Left cardiac atrium (tissue), 4 donors: ENCODE measurements around the gene BEST3. TPM values are rescaled to one million over a fixed set of nuclear protein-coding genes. Genes with fewer than 3 reads are reported as not detected.

Source experiments
- ATAC-seq, 2 donors: fragments of 200-7000 bp; cut with Tn5 transposase; one replicate each; pipeline ENCODE4 v1.9.1; 2020; ENCODE audit warnings: mild to moderate bottlenecking in 2 of 2, moderate library complexity in 2 of 2
- DNase-seq: peaks from one replicate; pipeline ENCODE4 v3.0.0-alpha.2; 2020
- intact Hi-C, 2 donors: fragments of 100-400 bp; cut with DNase I; formaldehyde crosslinking; loops; one replicate each; pipeline versions ENCODE4 v1.14.1 to v1.15.1; 2022 to 2023
- total RNA-seq, 2 donors: library from RNA; stranded (reverse); fragmentation: NEBNext Ultra II Directional; extraction: Animal tissue kit (Norgen Biotek cat#: 25700); gene quantifications; one replicate each; pipeline ENCODE4 v1.2.1, GENCODE V29; 2021
- donor health status: DM: no; HTN: yes; CAD: no.
- donor health status: DM: no; HTN: yes; CAD: no; lungs with severe emphysema.
- donor health status: DM: yes; HTN: yes; CAD: no.
- donor health status: Dilated cardiomyopathy.

BEST3 gene
- total RNA-seq, 2 donors from 2014 or later = 0.29 TPM; not detected in 1

DNA sequence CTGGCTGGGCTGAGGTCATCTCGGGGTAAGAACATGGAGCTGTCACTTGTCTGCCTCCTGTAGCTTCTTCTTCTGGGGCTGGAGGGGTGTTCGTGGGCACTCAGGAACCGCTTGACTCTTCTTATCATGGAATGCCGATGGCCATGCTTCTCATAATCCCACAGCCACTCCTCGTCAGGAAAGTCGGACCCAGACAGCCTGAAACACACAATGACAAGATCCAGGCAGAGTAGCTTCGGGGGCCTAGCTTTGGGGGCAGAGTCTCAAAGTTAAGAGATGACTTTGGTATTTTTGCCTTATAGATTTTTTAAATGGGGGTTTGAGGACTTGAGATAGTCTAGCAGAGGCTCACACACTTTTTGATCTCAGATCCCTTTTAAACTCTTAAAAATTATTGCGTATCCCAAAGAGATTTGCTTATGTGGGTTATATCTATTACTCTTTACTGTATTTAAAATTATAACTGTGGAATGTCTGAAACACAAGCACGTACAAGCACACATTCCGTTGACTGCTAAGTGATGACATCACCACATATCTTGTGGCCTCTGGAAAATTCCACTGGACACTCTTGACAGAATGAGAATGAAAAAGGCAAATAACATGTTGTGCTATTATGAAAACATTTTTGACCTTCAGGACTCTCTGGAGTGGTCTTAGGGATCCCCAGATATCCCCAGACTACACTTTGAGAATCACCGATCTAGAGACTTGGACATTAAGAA is 43.3 kb downstream of the BEST3 start:
- DNase-seq = no peak
- intact Hi-C loops = no loop called here
- ATAC-seq = peak; percentile 50 to 69

DNA sequence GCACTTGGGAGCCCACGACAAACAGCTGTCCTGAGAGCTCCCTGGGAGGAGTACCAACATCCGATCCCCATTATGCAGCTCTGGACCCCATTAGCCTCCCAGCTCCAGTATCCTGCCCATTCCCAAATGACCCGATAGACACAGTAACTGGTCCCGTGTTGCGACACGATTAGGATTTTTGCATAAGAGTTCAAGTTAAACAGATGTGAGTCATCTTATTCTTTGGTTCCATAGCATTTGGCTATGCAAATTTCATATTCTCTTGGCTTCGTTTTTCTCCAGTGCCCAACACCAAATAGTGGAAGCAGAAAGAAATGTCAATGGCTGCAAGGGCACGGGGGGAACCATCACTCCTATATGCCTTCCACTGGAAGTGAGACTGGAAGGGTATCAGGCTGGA is 45.4 kb downstream of the BEST3 start:
- intact Hi-C loops = no loop called here
- DNase-seq (no peak), ATAC-seq (no peak)

DNA sequence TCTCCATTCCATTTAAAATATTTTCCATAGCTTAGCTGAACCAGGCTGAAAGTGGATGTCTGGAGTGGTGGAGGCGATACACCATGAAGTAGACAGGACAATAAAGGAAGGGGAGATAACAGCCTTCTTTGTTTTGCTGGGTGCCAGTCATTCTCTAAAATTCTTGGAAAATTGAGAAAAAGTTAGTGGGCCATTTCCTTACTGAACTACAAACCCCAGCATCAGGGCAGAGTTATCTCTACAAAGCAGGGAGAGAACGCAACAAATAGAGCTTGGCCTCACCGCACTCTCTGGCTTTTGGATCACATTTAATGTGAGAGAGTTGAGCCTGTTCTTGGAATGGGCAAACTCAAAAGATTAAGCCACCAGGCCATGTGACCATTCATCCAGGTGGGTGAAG is 47.2 kb downstream of the BEST3 start:
- no peak for DNase-seq
- intact Hi-C loops = no loop called here
- ATAC-seq = no peak

DNA sequence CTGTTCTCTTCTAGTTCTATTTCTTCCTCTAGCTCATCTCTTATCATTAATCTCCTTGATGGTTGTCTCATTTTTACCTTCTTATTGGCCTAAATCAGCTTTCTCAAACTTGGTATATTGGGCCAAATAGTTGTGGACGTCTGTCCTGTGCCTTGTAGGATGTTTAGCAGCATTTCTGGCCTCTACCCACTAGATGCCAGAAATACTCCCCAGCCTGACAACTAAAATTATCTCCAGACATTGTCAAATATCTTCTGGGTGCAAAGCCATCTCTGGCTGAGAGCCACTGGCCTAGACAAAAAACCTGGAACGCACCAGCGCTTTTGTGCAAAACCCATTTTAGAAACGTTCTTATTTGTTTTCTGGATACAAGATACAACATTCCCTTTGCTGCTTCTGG is 49.6 kb downstream of the BEST3 start:
- intact Hi-C loops = no loop called here
- DNase-seq = no peak
- ATAC-seq = peak in 1 of 2 donors; percentile 65

DNA sequence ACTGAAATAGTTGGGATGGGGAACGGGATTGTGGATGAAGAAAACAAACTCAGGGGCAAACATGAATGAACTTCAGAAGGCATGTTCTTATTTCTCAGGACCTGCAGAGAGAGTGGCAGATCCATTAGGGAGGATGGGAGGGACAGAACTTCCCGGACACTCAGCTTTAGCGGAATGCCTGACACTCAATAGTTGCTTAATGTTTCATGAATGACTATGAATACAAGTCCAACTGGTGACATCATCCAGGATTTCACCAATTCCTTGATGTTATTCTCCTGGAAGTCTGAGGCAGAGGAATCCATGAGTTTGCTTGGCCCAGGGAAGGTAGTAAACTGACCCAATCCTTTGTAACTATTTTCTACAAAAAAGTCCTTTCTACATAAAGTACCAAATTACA is 50.6 kb downstream of the BEST3 start:
- intact Hi-C loops = no loop called here
- peak in 1 of 2 donors; percentile 67 for ATAC-seq
- DNase-seq = no peak

DNA sequence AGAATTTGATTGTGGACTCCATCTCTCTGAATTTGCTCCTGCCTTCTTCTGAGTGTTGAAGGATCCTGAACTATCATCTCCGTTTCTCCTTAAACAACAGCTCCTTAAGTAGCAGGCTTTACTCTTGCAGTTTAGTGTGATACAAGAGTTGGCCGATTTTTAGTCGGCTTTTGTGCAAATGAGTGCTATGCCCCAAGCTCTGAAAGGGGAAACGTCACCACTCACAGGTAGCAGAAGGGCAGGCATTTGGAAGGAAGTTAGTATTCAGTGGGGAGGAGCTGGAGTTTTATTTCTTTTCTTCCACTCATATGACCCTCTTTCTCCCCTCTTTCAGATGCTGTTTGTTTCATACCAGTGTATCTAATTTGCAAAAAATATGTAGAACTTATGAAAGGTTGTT is 51.9 kb downstream of the BEST3 start:
- intact Hi-C loops = no loop called here
- no peak for ATAC-seq

DNA sequence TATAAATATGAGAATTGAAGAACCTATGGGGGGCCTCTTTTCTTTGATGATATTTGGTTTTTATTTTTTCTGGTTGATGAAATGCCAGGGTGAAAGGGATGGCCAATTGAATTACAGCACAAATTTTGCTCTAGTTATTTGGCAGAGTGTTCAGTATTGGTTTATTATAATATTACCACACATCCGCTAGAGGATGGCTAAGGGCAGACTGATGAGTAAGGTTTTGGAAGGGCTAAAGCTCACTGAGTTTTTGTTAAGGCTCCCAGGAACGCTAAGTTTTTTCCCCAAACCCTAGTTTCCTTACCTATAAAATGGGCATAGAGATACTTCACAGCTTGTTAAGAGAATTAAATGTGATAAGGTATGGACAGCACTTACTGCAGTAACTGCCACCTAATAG is 54.1 kb downstream of the BEST3 start:
- intact Hi-C loops = no loop called here
- ATAC-seq = no peak

More for the DNA sequence above, 51.9 kb downstream of the BEST3 start:
- DNase-seq = no peak

DNA sequence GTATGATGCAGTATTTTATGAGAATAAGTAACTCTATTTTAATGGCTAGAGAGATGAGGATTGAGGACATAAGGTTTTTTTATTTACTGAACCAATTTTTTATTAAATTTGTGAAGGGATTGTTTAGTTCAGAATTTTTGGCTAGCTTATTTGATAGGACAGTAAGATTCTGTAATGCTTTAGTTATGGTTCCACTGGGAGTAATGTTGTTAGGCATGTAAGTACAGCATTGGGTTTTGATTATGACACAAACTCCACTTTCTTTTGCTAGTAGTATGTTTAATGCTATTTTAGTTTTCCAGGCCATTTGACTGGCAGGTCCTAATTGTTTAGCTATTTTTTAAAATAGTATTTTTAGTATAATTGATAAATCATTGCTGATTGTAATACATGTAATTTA is 54.6 kb downstream of the BEST3 start:
- DNase-seq (no peak), ATAC-seq (no peak)

More for the DNA sequence above, 54.1 kb downstream of the BEST3 start:
- no peak for DNase-seq

DNA sequence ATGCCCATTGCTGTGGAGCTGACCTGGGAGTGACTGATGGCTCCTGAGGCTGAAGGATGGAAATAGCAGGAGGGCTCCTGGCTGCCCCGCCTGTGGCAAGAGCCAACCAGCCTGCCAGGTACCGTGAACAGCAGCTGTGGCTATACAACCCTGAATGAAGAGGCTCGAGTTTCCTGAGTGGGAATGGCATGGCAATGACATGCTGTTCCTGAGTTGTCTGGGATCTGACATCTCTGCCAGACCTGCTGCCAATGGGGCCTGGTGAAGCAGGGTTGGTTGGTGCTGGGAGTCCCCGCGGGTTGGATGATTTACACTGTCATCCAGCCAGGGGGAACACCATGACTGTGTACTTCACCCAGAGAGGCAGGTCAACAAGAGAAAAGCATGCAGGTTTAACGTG is 56.6 kb downstream of the BEST3 start:
- ATAC-seq (peak; percentile 45 to 76), DNase-seq (peak; percentile 37)
- intact Hi-C loops = no loop called here

More for the DNA sequence above, 54.6 kb downstream of the BEST3 start:
- intact Hi-C loops = no loop called here

DNA sequence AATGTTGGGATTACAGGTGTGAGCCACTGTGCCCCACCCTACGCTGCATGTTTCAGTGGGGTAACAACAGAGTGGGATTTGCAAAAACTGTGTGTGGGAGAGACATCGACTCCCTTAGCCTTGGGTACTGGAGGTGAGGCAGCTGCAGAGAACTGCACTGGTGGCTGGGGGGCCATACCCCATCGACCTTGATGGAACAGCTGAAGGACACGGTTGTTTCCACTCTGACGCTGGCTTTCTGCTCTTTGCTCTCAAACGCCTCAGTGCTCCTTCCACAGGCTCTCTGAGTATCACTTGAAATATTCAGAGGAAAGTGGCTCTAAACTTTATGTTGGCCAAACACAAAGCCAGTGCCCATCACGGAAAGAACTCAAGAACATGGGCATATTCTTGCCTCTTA is 57.6 kb downstream of the BEST3 start:
- intact Hi-C loops = no loop called here
- no peak for ATAC-seq

DNA sequence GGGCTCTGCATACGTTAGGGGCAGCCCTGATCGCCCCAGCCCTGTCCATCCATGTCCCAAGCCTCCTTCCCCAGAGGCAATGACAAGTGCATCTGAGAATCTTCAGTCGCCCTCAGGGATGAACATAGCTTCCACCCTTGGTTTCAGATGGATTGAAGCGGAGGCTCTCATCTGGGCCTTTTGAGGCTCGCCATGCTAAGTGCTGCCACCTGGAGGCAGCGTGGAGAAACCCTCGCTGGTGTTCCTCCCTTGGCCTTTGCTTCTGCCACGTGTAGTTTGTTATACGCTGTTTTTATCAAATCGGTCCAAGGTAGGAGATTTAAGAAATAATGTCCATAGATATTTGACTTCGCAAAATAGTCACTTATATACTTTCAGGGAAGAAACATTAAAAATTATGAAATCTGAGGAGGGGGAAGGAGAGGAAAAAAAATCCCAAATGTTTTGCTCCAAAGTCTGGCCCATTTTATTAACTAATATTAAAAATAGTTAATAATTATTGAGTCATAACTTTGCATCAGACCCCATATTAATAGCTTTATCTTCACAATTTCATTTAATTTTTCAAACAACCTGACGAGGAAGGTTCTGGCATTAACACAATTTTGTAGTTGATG is 59.6 kb downstream of the BEST3 start:
- ATAC-seq (peak; percentile 75 to 83), DNase-seq (peak; percentile 66)
- intact Hi-C loops = loop anchor here in 1 of 2 donors (5.0 kb wide), 1 partner anchor 487 kb away; no protein-coding TSS in a partner anchor

More for the DNA sequence above, 57.6 kb downstream of the BEST3 start:
- DNase-seq = no peak

DNA sequence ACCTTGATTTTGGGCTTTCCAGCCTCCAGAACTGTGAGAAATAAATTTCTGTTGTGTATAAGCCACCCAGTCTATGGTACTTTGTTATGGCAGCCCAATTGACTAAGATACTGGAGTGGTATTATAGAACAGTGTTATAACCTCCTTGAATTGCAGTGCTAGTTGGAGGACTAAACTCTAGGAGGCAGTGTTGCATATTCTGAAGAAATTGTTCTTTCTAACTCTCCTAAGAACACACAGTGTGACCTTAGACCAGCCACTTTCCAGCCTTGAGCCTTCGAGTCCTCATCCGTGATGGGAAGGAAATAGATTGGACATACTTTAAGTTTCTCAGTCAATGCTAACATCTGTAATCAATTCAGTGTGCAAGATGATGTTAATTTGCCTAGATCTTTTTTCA is 66.0 kb downstream of the BEST3 start:
- intact Hi-C loops = no loop called here
- no peak for ATAC-seq

DNA sequence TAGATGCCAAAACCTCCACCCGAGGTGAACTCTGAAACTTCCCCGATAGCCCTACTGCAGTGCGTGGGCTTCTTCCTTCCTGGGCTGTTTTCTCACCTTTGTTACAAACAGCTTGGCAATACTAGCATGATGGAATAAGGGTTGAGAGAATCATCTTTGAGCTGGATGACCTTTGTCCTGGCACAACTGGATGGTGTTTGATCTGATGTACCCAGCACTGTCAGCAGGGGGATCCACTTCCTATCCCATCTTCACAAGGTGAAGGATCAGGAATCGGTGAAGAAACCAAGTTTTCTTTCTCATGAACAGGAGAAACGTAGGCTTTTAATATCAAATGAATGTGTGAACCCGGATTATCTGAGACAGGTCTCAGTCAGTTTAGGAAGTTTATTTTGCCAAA is 68.9 kb downstream of the BEST3 start:
- DNase-seq (no peak), ATAC-seq (no peak)
- intact Hi-C loops = no loop called here

More for the DNA sequence above, 66.0 kb downstream of the BEST3 start:
- DNase-seq = no peak

DNA sequence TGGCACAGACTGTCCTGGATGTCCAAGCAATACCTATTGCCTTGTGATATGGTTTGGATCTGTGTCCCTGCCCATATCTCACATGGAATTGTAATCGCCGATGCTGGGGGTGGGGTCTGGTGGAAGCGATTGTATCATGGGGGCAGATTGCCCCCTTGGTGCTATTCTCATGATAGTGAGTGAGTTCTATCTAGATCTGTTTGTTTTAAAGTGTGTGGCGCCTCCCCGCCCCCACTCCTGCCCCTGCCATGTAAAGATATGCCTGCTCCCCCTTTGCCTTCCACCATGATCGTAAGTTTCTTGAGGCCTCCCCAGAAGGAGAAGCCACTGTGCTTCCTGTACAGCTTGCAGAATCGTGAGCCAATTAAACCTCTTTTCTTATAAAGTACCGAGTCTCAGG is 71.6 kb downstream of the BEST3 start:
- DNase-seq (no peak), ATAC-seq (no peak)
- intact Hi-C loops = no loop called here

DNA sequence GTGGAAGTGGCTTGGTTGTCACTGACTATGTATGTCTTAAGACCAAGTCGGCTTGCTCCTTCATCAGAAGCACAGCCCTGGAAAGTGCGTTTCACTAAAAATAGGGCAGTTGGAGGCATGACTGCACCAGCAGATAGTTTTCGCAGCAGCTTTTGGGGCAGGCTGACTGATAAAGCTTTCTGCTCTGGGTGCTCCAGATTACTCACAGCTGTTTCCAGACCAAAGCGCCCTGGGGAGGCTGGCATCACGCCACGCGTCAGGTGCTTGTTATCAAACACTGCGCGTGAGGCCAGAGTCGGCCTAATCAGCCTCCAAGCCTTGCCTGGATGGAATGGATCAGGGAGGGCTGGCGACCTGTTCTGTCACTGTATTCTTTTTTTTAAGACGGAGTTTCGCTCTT is 75.1 kb downstream of the BEST3 start:
- ATAC-seq (peak; percentile 70 to 87), DNase-seq (peak; percentile 79)
- intact Hi-C loops = no loop called here

DNA sequence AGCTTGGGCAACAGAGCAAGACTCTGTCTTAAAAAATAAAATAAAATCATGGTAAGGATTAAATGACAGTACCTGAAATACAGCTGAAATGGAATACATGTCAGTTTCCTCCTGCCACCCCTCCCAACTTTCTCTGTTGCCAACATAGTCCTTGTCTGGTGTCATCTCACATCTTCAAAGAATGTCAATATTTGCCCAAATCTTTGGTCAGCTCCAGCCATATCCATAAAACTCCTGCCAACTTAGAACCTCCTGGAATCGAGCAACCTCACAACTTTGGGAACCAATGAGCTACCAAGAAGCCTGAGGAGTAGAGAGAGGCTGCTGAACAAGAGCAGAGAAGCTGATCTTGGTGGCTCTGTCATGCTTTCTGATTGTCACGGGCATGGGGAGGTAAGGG is 77.6 kb downstream of the BEST3 start:
- intact Hi-C loops = no loop called here
- ATAC-seq (no peak), DNase-seq (no peak)

DNA sequence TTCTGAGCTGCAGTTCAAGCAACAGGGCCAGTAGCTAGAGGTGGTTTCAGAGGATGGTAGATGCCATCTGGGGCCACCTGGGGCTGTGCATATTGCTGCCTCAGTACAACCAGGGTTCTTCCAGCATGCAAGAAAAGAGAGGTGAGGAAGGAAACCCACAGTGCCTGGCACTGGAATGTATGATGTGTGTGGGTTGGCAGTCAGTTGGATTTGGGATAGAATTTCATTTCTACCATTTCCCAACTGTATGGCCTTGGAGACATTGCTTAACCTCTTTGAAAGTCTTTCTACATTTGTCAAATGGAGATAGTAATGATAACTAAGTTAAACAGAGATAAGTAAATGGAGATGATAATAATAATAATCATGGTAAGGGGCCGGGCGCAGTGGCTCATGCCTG is 78.2 kb downstream of the BEST3 start:
- no peak for DNase-seq
- no peak for ATAC-seq
- intact Hi-C loops = no loop called here

DNA sequence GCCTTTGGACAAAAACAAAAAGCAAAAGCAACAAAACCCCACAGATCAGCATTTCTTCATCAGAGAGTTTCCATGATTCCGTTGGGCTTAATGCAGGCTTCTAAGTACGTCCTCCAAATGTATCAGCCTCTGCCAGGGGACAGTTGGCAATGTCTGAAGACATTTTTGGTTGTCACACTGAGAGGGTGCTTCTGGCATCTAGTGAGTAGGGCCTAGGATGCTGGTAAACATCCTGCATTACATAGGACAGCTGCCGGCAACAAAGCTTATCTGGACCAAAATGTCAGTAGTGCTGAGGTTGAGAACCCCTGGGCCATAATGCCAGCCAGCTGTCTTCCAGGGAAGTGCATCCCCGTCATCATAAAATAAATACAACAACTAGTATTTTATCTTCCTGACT is 79.0 kb downstream of the BEST3 start:
- intact Hi-C loops = no loop called here
- ATAC-seq = peak in 1 of 2 donors; percentile 26

DNA sequence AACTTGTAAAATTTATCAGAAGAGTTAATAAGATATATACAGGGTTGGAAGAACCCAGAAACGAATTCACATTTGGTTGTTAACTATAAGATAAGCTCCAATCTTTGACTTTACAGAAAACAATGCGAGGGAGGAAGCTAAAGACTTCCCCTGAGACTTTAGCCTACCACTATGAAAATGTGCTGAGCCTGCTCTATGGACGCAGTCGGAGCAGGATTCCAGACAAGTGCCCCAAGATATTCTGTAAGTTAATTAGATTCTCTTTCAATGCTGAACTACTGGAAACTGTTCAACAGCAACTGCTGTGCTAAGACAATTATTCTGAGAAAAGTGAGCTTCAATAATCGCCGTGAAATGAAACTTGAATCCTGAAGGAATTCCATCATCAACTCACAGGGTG is 80.1 kb downstream of the BEST3 start:
- intact Hi-C loops = no loop called here
- DNase-seq (no peak), ATAC-seq (no peak)

More for the DNA sequence above, 79.0 kb downstream of the BEST3 start:
- DNase-seq = no peak

DNA sequence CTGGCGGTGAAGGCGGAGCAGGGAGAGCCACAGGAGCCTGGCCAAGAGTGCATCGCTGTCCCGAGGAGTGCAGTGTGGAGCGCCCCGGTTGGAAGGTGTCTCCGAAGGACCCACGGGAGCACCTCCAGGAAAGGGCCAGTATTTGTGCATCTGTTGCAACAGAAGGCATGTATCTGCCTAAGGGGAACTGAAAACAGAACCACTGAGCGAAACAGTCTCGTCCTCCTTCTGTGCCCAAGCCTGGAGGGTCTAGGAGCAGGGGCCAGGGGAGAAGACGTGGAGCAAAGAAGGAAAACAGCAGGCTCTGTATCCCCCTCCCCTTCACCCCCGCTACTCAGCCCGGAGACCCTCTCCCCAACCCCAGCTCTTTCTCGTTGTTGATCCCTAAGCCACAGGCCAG is 83.1 kb downstream of the BEST3 start:
- intact Hi-C loops = no loop called here
- ATAC-seq = no peak
- no peak for DNase-seq

DNA sequence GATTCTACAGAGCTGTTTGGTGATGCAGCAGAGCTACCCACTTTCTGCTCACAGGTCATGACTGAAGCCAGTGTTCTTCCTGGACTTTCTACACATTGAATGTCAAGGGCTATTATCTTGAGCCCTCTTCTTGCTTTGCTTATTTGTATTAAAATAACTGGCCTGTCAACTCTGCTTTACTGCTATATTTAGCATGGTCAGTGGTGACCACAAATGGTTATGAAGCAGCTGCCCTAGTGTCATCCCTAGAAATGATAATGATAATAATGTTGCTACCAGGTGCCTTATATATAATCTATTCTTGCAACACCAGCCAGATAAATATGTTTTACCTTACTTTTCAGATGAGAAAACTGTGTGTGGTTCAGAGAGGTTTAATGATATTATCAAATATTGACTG is 85.8 kb downstream of the BEST3 start:
- intact Hi-C loops = no loop called here
- DNase-seq = no peak
- peak; percentile 31 to 39 for ATAC-seq
